ENCODE results near the gene PPP1R1B.

Gene PPP1R1B

DNA sequence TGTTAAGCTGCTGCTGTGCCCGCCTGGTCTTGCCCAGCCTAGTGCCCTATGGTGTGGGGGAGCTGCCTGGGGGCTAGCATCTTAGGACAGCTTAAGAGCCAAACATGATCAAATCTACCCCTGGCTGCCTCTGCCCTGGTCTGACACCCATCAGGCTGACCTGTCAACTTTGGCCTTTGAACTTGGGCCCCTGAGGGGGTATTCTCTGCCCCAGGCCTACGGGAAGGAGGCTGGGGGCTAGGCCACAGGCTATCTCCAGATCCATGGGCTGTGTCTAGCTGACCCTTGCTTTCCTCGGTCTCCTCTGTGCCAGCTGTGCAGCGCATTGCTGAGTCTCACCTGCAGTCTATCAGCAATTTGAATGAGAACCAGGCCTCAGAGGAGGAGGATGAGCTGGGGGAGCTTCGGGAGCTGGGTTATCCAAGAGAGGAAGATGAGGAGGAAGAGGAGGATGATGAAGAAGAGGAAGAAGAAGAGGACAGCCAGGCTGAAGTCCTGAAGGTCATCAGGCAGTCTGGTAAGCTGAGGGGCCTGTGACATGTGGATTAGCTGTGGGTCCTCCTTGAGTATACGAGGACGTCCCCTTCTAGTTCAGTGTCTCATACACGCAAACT, 6.9 kb downstream of the PPP1R1B start:
- DNase-seq (ENCODE audit: low spot score): no peak

- peak; percentile 71 for DNase-seq (ENCODE audit: low spot score)
These were observed 7.7 kb downstream of the PPP1R1B start for GRCh38 chr17:39634384-39634871.

DNA sequence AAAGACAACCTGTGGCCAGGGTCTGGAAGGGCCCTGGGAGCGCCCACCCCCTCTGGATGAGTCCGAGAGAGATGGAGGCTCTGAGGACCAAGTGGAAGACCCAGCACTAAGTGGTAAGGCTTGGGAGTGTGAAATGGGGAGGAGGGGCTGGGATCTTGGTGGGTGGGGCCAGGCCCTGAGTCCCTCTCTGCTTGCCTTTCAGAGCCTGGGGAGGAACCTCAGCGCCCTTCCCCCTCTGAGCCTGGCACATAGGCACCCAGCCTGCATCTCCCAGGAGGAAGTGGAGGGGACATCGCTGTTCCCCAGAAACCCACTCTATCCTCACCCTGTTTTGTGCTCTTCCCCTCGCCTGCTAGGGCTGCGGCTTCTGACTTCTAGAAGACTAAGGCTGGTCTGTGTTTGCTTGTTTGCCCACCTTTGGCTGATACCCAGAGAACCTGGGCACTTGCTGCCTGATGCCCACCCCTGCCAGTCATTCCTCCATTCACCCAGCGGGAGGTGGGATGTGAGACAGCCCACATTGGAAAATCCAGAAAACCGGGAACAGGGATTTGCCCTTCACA, 8.9 kb downstream of the PPP1R1B start:
- DNase-seq (ENCODE audit: low spot score): no peak

GRCh38 chr17:39636587-39636926, 9.8 kb downstream of the PPP1R1B start:
- no peak for DNase-seq (ENCODE audit: low spot score)

- DNase-seq (ENCODE audit: low spot score): peak; percentile 95
These were observed 10.4 kb downstream of the PPP1R1B start, which contains the start of gene STARD3 for GRCh38 chr17:39636927-39637736. Gene STARD3 (plus strand): TSS chr17:39637144. CDS start chr17:39653532, 16,388 bp downstream.

GRCh38 chr17:39638317-39638716, 11.6 kb downstream of the PPP1R1B start:
- DNase-seq (ENCODE audit: low spot score): no peak

- no peak for DNase-seq (ENCODE audit: low spot score)
These were observed 12.3 kb downstream of the PPP1R1B start for GRCh38 chr17:39639043-39639442.

- DNase-seq (ENCODE audit: low spot score): no peak
These were observed 13.1 kb downstream of the PPP1R1B start for GRCh38 chr17:39639566-39640458.

- no peak for DNase-seq (ENCODE audit: low spot score)
These were observed 13.9 kb downstream of the PPP1R1B start for GRCh38 chr17:39640591-39641031.

DNA sequence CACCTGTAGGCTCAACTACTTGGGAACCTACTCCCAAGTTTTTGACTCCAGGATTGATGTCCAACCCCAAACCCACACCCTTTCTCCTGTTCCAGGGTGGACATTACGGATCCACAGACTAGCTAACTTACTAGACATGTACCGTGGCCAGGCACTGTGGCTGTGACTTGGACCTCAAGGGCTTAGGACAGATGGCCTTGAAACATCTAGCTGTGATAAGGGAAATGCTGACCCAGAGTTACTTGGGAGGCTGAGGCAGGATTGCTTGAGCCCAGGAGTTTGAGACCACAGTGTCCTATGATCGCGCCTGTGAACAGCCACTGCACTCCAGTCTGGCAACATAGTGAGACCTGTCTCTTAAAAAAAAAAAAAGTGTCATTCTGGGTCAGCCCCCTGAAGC, 14.3 kb downstream of the PPP1R1B start:
- no peak for DNase-seq (ENCODE audit: low spot score)

DNA sequence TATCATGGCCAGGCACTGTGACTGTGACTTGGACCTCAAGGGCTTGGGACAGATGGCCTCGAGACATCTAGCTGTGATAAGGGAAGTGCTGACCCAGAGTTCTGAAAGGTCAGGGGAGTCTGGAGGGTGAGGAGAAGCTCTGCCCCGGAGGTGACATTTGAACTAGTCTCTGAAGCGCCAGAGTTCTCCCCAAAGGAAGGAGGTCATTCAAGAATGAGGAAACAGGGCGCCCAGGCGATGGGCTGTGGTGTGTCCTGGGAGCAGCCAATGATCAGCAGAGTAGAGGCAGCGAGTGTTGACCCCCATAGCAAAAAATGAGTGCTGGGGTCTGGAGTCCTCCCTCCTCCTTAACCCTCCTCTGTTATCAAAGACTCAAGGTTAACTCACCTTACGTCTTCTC, 15.1 kb downstream of the PPP1R1B start:
- DNase-seq (ENCODE audit: low spot score): no peak

DNA sequence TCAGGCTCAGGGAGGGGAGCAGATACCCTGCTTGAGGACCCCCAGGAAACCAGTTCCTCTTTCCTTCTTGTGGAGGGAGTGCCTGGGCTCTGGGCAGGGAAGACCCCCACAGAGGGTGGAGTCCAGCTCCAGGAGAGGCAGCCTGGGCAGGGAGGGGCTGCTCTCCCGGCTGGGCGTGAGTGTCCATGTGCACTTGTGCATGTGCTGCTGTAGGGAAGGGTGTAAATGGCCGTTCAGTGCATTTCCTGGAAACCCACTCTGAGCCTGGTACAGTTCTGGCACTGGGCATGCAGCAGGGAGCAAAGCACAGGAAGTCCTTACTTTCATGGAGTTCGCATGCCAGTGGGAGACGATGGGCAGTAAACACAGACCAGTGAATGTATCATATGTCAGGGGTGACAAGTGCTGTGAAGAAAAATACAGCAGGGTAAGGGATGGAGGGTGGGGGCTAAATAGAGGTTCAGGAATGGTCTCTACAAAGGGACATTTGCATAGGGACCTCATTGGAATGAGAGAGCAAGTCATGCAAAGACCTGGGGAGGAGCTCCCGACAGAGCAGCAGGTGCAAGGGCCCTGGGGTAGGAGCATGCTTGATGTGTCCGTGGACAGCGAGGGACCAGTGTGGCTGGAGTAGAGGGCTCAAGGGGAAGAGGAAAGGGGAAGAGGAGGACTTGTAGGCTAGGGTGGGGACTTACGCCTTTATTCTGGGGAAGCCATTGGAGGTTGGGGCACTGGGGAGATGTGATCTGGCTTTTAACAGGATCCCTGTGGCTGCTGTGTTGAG, 15.7 kb downstream of the PPP1R1B start:
- DNase-seq (ENCODE audit: low spot score): no peak

- DNase-seq (ENCODE audit: low spot score): no peak
These were observed 16.5 kb downstream of the PPP1R1B start for GRCh38 chr17:39643271-39643670.

DNA sequence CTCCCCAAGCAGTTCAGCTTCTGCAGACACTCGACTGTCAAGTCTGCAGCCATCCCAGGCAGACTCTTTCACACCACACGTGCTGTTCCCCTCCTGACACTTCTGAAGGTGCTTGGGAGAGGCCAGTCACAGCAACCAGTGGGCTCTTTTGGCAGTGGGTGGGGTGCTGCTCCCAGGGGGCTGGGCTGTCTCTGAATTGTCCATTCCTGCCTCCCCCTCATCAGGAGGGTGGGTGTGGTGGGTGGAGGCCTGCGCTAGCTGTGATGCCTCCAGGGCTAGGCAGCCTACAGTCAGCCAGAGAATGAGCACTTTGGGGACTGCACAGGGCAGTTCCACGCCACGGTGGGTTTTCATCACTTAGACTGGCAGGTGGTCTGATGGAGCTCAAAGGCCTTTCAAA, 20.5 kb downstream of the PPP1R1B start:
- DNase-seq (ENCODE audit: low spot score): no peak

DNA sequence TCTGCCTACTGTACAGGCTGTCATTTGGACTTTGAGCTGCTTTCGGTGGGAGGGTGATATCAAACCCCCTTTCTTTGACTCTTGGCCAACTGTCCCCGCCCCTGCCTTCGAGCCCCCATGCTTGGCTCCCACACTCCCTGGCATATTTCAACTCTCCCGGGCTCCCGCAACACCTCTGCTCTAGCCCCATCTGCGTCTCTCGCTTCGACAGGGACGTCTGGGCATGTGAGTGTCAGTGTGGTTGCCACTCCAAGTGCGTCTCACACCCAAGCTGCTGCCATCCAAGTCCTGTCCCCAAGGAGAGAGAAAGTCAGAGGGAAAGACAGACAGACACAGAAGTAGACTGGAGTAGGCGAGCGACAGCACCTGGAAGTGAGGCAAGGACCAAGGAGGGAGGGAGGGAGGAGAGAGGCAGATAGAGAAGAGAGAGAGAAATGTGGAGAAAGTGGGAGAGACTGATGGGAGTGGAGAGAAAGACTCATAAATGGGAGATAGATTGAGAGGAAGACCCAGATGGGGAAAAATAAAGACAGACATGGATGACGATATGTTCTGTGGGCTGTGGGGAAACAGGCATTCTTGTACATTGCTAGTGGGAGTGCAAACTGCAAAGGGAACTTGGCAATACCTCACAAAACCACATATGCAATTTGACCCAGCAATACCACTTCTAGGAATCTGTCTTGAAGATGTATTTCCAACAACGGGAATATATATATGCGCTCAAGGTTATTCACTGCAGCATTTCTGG, 22.0 kb downstream of the PPP1R1B start:
- DNase-seq (ENCODE audit: low spot score): no peak

GRCh38 chr17:39650121-39650579, 23.4 kb downstream of the PPP1R1B start:
- DNase-seq (ENCODE audit: low spot score): no peak

DNA sequence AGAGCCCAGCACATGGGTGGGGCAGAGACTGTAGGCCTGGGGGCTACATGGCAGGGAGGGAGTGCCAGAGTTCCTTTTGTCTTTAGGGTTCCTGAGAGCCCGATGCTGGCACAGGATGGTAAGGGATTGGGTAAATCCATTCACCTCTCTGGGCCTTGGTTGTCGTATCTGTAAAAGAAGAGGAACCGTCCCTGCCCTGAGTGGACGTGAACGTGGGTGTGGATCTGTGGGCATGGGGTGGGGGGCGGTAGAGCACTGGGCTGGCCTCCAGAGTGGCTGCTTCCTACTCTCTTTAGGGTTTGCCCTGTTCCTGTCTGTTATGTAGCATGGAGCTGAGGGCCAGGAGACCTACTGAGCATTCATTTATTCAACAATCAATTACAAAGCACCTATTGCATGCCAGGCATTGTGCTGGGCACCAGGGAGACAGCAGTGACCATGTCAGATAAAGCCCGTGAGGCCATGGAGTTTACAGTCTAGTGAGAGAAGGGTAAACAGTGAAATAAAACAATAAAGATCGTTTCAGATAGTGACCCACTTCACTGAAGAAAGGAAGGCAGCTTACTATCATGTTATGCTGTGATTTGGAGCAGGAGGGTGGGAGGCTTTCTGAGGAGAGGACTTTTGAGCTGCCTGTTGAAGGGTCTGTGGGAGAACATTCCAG, 25.3 kb downstream of the PPP1R1B start:
- DNase-seq (ENCODE audit: low spot score): no peak

DNA sequence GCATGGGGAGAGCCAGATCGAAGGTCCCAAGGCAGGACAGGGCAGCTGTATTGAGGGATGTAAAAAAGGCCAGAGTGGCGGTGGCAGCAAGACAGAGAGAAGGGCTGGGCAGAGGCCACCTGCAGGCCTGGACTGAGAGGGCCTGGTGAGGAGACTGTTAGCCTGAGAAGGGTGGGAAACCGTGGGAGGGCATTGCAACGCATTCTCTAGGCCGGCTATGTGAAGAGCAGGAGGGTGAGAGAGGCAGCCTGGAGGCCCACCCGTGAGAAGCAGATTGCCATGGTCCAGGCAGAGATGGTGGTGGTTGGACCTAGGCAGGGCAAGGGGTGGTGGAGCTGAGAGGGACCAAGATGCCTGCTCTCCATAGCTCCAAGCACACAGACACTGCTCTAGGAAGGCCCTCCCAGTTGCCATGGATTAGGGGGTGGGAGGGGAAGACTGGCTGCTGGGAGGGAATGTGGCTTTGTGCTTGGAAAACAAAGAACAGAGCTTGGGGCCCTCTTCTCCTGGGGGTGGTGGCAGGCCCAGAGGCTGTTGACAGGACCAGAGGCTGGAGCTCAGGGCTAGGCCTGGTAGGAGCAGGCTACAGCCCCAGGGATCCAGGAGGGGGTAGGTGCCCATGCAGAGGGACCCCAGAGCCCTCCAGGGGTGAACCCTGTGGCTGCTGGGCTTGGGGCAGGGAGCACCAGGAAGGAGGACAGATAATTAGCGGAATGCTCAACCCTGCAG, 26.0 kb downstream of the PPP1R1B start:
- DNase-seq (ENCODE audit: low spot score): no peak

DNA sequence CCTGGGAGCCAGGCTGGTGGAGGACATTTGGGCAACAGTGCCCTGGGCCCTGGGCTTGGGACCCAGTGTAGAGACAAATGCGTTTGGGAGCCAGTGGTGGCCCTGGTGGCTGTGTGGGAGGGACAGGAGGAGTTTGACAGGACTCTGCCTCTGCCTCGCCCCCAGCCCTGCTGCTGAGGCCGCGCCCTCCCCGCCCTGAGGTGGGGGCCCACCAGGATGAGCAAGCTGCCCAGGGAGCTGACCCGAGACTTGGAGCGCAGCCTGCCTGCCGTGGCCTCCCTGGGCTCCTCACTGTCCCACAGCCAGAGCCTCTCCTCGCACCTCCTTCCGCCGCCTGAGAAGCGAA, 26.5 kb downstream of the PPP1R1B start:
- DNase-seq (ENCODE audit: low spot score): no peak
